ENCODE data around the gene WNT7B. TPM values are rescaled to one million over a fixed set of nuclear protein-coding genes. Genes with fewer than 3 reads are reported as not detected.

The WNT7B gene
- total and polyA plus RNA-seq, 2 experiments from 2014 or later: 0.10 TPM; not detected in 1

- TF ChIP-seq ETS1 (IDR thresholded peaks at IDR 0.05) (no peak), REST (IDR thresholded peaks at IDR 0.05; ENCODE audit: unreplicated experiment) (no peak), POLR2AphosphoS5 (IDR thresholded peaks at IDR 0.05; ENCODE audit: low read depth) (no peak), CTCF (conservative IDR thresholded peaks at IDR 0.05; ENCODE audit: low read depth in 2 of 2) (no peak)
These were observed 34.7 kb upstream of the WNT7B start (continued) for GRCh38 chr22:46011627-46012181.

DNA sequence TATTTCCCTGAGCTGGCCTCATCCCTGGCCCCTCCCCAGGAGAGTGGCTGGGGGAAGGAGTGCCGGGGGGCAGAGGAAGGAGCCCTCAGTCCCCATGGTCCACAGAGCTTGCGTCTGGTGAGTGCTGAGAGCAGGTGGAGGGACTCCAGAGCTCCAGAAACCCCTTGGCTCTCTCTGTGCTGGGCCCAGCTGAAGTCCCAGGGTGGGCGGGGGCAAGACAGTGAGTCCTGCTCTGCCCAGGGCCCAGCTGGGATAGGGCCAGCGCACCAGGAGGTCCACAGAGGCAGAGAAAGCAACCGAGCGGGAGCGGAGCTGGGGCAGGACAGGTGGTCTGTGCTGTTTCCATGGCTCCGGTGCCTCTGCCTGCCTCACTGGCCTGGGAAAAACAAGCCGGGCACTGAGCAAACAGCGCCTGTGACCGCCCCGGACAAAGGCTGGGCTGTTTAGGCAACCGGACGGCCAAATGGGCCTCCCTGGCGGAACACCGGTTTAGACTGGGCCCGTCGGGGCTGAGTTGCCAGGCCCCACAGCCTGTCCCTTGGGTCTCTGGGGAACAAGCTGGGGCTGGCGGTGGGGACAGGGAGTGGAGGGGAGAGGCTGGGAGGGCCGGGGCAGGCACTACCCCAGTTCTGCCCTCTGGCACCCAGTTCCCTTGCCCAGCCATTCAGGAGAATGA lies 34.1 kb upstream of the WNT7B start:
- Mint-ChIP-seq H3K9me3 (no peaks in the 10 kb centered on the region), H3K27ac (no peak overlapping the region), H3K27me3 (ENCODE audit: insufficient read depth, low read depth, poor library complexity) (peaks cover 7% of the 10 kb centered on the region), H3K4me3 (no peak overlapping the region), H3K36me3 (ENCODE audit: low read depth) (no peaks in the 10 kb centered on the region), H3K4me1 (peaks cover 9% of the 10 kb centered on the region)
- ATAC-seq: no peak
- Histone ChIP-seq H3K4me3 (no peak overlapping the region), H3K36me3 (ENCODE audit: insufficient read depth) (no peaks in the 10 kb centered on the region), H3K79me2 (replicated peaks; ENCODE audit: insufficient read depth) (no peaks in the 10 kb centered on the region), H3K9me2 (ENCODE audit: insufficient read depth) (no peaks in the 10 kb centered on the region), H3K4me1 (ENCODE audit: insufficient read depth) (peaks cover 3% of the 10 kb centered on the region; the same call in 1 of the 2 replicates), H3K27me3 (ENCODE audit: insufficient read depth) (no peaks in the 10 kb centered on the region), H3K4me2 (no peak overlapping the region), H3F3A (replicated peaks; ENCODE audit: low read depth) (no peaks in the 10 kb centered on the region), H3K27ac (ENCODE audit: low read depth) (no peak overlapping the region), H4K20me1 (replicated peaks; ENCODE audit: insufficient read depth) (no peaks in the 10 kb centered on the region), H2AFZ (no peak overlapping the region)
- no peak for DNase-seq (ENCODE audit: low spot score)
- TF ChIP-seq ETS1 (IDR thresholded peaks at IDR 0.05) (no peak), POLR2AphosphoS5 (IDR thresholded peaks at IDR 0.05; ENCODE audit: low read depth) (no peak), CTCF (conservative IDR thresholded peaks at IDR 0.05; ENCODE audit: low read depth in 2 of 2) (no peak), CREB1 (CRISPR knock-in tag; IDR thresholded peaks at IDR 0.05; ENCODE audit: low read depth) (no peak), STAT1 (IDR thresholded peaks at IDR 0.05; ENCODE audit: unreplicated experiment) (no peak), ZNF331 (CRISPR knock-in tag; IDR thresholded peaks at IDR 0.05; ENCODE audit: low read depth) (no peak)

Data from GM23338 (cell line).